HepG2 (cell line): ENCODE results near the gene LTB4R2. TPM values are rescaled to one million over a fixed set of nuclear protein-coding genes. Genes with fewer than 3 reads are reported as not detected.

ENCODE experiments used
- CC2D1A ChIP-seq: sonication (generic); formaldehyde crosslinking; IDR thresholded peaks from 2 replicates; pipeline ENCODE4 v1.8.1; 2023; ENCODE audit warnings: mild to moderate bottlenecking, missing genetic modification reagents
- NRL ChIP-seq: sonication (generic); formaldehyde crosslinking; IDR thresholded peaks from 2 replicates; pipeline ENCODE4 v1.5.0; 2020; ENCODE audit warnings: missing genetic modification reagents, mild to moderate bottlenecking, moderate library complexity, borderline replicate concordance
- PRMT3 ChIP-seq: sonication (generic); formaldehyde crosslinking; IDR thresholded peaks from 2 replicates; pipeline ENCODE4 v1.8.1; 2022; ENCODE audit warnings: low read depth, mild to moderate bottlenecking, moderate library complexity, missing genetic modification reagents, borderline replicate concordance
- SALL1 ChIP-seq: sonication (generic); formaldehyde crosslinking; IDR thresholded peaks from 2 replicates; pipeline ENCODE4 v1.8.0; 2022; ENCODE audit warnings: mild to moderate bottlenecking, missing genetic modification reagents
- TGIF2 ChIP-seq: IDR thresholded peaks from 2 replicates; pipeline ENCODE4 v1.6.1; 2016; ENCODE audit warnings: control low read depth, missing compliant biosample characterization
- YY1 ChIP-seq: IDR thresholded peaks from 2 replicates; pipeline ENCODE4 v1.6.1; 2011; ENCODE audit warnings: low read length, low read depth, moderate library complexity, mild to moderate bottlenecking; ENCODE audit not compliant: insufficient read depth, insufficient replicate concordance
- ZNF180 ChIP-seq: sonication (generic); formaldehyde crosslinking; IDR thresholded peaks from 2 replicates; pipeline ENCODE4 v1.4.0; 2020; ENCODE audit warnings: low read depth, missing genetic modification reagents, borderline replicate concordance
- ZNF441 ChIP-seq: sonication (generic); formaldehyde crosslinking; IDR thresholded peaks from 2 replicates; pipeline ENCODE4 v1.7.0; 2021; ENCODE audit warnings: missing genetic modification reagents, borderline replicate concordance
- ZNF598 ChIP-seq: sonication (generic); formaldehyde crosslinking; IDR thresholded peaks from 2 replicates; pipeline ENCODE4 v1.5.1; 2020; ENCODE audit warnings: mild to moderate bottlenecking, missing genetic modification reagents, borderline replicate concordance
- ZSCAN12 ChIP-seq: sonication (generic); formaldehyde crosslinking; IDR thresholded peaks from 2 replicates; pipeline ENCODE4 v1.9.0; 2021; ENCODE audit warnings: mild to moderate bottlenecking, missing genetic modification reagents
- polyA plus RNA-seq, 8 experiments: library from polyadenylated mRNA; depleted of rRNA in 3 of 8; stranded (reverse) in 7 of 8; unstranded in 1 of 8; fragments of >200 nt; fragmentation: Illumina TruSeq in 4 of 8; extraction: Trizol in 4 of 8; gene quantifications; 2 replicates each; pipeline versions ENCODE4 v1.2.1 to v1.2.3, GENCODE V29; 2011 to 2016; ENCODE audit warnings: low read depth in 4 of 8, missing spikeins in 1 of 8, mixed read lengths in 1 of 8; ENCODE audit not compliant: insufficient read depth in 1 of 8
- total RNA-seq, 5 experiments: library from RNA; depleted of rRNA; stranded (reverse); fragments of >200 nt; fragmentation: Illumina TruSeq; extraction: Trizol; gene quantifications; 2 replicates each; pipeline ENCODE4 v1.2.3, GENCODE V29; 2016; ENCODE audit warnings: low read depth in 1 of 5
- TF ChIP-seq, protein P1 (sequence below): sonication (generic); formaldehyde crosslinking; conservative IDR thresholded peaks from 2 replicates; pipeline ENCODE4 v1.4.0; 2020; ENCODE audit warnings: mild to moderate bottlenecking, missing genetic modification reagents, moderate library complexity
- TF ChIP-seq, protein P2 (sequence below): sonication (generic); formaldehyde crosslinking; IDR thresholded peaks from 2 replicates; pipeline ENCODE4 v1.5.1; 2020; ENCODE audit warnings: missing genetic modification reagents, mild to moderate bottlenecking, borderline replicate concordance

The LTB4R2 gene
- total and polyA plus RNA-seq, 2 of the 13 experiments (the other 11 are each of a cell fraction or from before 2014, with no cell fraction given): 3.9 to 6.9 TPM

DNA sequence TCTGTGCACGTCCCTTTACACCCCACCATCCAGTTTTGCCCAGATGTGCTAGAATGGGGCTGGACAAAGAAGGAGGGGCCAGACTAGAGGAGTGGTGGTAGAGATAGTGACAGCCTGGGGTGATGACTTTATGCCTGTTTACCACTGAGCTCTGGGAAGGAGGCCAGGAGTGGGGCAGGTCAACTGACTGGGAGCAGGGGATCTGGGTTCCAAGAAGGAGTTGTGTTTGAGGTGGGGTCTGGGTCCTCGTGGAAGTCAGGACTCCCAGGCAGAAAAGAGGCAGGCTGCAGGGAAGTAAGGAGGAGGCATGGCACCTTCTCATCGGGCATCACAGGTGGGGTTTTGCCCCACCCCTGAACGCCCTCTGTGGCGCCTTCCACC is 315 bp downstream of the LTB4R2 start (continued):
- TF ChIP-seq CC2D1A (CRISPR knock-in tag) (no peak), SALL1 (peak; percentile 40; the same call in 1 of the 2 replicates), TGIF2 (CRISPR knock-in tag) (no peak), YY1 (no peak), ZNF180 (CRISPR knock-in tag) (no peak), NRL (CRISPR knock-in tag) (peak; percentile 25; the same call in 1 of the 2 replicates), ZNF598 (CRISPR knock-in tag) (0 out of 2 replicates have a peak, but pooled peaks have one; percentile 36), ZSCAN12 (CRISPR knock-in tag) (no peak), PRMT3 (CRISPR knock-in tag) (no peak), ZNF441 (no peak)
- TF ChIP-seq, protein P1, sequence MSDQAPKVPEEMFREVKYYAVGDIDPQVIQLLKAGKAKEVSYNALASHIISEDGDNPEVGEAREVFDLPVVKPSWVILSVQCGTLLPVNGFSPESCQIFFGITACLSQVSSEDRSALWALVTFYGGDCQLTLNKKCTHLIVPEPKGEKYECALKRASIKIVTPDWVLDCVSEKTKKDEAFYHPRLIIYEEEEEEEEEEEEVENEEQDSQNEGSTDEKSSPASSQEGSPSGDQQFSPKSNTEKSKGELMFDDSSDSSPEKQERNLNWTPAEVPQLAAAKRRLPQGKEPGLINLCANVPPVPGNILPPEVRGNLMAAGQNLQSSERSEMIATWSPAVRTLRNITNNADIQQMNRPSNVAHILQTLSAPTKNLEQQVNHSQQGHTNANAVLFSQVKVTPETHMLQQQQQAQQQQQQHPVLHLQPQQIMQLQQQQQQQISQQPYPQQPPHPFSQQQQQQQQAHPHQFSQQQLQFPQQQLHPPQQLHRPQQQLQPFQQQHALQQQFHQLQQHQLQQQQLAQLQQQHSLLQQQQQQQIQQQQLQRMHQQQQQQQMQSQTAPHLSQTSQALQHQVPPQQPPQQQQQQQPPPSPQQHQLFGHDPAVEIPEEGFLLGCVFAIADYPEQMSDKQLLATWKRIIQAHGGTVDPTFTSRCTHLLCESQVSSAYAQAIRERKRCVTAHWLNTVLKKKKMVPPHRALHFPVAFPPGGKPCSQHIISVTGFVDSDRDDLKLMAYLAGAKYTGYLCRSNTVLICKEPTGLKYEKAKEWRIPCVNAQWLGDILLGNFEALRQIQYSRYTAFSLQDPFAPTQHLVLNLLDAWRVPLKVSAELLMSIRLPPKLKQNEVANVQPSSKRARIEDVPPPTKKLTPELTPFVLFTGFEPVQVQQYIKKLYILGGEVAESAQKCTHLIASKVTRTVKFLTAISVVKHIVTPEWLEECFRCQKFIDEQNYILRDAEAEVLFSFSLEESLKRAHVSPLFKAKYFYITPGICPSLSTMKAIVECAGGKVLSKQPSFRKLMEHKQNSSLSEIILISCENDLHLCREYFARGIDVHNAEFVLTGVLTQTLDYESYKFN: 0 out of 2 replicates have a peak, but pooled peaks have one; percentile 30
- TF ChIP-seq, protein P2, sequence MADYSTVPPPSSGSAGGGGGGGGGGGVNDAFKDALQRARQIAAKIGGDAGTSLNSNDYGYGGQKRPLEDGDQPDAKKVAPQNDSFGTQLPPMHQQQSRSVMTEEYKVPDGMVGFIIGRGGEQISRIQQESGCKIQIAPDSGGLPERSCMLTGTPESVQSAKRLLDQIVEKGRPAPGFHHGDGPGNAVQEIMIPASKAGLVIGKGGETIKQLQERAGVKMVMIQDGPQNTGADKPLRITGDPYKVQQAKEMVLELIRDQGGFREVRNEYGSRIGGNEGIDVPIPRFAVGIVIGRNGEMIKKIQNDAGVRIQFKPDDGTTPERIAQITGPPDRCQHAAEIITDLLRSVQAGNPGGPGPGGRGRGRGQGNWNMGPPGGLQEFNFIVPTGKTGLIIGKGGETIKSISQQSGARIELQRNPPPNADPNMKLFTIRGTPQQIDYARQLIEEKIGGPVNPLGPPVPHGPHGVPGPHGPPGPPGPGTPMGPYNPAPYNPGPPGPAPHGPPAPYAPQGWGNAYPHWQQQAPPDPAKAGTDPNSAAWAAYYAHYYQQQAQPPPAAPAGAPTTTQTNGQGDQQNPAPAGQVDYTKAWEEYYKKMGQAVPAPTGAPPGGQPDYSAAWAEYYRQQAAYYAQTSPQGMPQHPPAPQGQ: no peak
